22Rv1 (cell line): ENCODE results near the gene FBN1.

ENCODE experiments used
- ZFX ChIP-seq: fragments of 450-650 bp; IDR thresholded peaks from 2 replicates; pipeline ENCODE4 v1.6.1; 2017; ENCODE audit warnings: antibody characterized with exemption, borderline replicate concordance
- TF ChIP-seq, protein P1 (sequence below): fragments of 450-650 bp; IDR thresholded peaks from 2 replicates; pipeline ENCODE4 v1.5.1; 2017; ENCODE audit warnings: mild to moderate bottlenecking

DNA sequence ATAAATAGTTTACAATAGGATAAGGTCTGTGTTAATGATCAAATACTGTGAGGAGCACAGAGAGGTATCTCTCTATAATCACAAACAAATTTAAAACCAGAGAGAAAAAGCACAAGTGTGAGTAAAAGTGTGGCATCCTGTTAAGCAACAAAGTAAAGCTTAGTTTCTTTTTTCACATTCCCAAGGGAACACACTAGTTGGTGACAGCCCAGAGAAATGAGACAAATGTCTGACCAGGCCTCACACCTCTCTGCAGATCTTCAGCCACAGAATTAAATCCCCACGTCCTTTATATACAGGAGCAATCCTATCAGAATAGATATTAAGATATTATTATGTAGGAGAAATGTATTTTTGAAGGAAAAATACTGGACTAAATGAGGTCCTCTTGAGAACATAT, 2.7 kb downstream of the FBN1 start:
- TF ChIP-seq, protein P1, sequence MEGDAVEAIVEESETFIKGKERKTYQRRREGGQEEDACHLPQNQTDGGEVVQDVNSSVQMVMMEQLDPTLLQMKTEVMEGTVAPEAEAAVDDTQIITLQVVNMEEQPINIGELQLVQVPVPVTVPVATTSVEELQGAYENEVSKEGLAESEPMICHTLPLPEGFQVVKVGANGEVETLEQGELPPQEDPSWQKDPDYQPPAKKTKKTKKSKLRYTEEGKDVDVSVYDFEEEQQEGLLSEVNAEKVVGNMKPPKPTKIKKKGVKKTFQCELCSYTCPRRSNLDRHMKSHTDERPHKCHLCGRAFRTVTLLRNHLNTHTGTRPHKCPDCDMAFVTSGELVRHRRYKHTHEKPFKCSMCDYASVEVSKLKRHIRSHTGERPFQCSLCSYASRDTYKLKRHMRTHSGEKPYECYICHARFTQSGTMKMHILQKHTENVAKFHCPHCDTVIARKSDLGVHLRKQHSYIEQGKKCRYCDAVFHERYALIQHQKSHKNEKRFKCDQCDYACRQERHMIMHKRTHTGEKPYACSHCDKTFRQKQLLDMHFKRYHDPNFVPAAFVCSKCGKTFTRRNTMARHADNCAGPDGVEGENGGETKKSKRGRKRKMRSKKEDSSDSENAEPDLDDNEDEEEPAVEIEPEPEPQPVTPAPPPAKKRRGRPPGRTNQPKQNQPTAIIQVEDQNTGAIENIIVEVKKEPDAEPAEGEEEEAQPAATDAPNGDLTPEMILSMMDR: no peak
- TF ChIP-seq ZFX: no peak
